Measurements from ENCODE around the gene MORN4.
"Not testable (repeated sequence)": the region's sequence is repeated elsewhere in the genome, so short reads cannot be mapped to it uniquely, and the experiment has no call there.

The MORN4 gene

DNA sequence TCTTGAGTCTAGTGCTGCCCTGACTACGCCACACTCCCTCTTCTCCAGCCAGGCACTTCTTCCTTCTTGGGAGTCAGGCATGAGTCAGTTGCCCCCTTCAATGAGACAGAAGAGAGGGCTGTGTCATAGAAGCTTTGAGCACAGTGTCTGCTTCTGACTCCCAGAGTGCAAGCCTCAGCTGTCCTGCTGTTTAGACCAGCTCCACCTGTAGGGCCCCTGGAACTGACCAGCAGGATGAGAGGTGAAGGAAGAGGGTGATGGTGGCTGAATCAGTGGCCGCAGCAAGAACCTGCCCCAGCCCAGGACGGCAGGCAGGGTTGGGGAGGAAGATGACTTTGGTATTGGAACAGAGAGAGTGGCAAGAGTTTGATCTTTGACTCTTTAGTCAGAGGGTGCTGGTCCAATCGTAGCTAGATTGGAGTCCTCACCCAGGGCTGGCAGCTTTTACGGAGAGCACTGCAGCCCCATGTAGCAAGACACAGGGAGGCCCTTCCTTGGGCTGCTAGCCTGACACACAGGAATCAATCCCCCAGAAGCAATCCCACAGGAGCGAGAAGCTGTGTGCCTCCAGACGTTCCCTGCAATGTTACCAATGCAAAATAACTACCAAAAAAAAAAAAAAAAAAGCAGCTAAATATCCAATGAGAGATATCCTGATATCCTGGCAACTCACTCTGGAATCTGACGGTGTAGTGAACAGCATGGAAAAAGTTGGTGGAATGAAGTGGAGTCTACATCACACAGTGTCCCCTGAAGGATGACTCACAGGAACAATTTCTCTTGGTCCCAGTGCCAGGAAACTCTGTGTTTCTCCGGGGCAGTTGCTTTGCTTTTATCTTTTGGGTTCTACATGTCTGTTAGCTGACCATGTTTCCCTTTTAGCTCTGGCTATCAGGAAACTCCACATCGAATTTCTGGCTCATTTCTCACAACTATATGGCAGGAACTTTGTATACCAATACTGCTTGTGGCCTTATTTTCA lies 36.9 kb downstream of the MORN4 start:
- DNase-seq (ENCODE audit: low read depth): no peak

DNA sequence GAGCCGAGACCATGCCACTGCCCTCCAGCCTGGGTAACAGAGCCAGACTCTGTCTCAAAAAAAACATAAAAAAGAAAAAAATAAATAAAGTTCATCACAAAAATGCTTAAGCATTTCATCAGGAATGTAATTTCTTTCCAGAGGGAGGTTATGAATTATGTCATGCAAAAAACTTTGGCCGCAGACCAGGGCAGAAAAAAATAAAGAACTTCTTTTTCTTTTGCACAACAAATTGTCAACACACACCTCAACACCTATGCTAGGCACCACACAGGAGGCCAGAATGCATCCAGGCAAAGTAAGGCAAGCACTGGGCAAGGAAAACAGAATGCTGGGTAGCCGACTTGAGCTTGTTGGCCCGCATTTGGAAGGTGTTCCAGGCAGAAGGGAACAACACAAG lies 39.9 kb downstream of the MORN4 start:
- DNase-seq (ENCODE audit: low read depth): no peak

DNA sequence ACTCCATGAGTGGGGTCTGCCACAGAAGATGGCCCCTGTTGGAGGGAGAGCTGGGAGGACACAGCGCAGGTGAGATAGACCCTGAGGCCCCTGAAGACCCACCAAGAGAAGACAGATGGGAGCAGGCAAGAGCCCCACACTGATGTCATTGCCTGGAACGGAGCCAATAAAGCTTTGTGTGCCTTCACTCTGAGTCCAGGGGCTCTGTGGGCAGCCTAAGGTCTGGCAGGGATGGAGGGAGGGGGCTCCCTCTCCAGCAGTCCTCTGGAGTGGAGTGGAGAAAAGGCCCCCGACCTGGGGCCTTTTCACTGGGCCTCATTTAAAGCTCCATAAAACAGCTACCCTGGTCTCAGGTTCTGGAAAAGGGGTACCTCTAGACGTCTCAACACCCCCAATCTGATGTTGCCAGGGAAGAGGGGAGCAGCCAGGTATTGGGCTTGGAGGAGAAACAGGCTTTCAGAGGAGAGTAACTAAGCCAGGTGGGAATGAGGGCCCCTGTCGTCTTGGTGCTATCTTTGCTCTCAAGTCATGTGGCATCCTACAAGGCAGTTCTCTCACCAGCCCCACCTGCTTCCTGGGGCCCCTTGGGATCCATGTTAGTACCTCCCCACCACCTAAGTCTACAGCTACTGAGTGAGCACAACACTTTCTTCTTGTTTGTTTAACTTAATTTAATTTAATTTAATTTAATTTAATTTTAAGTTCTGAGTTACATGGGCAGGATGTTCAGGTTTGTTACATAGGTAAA lies 42.4 kb downstream of the MORN4 start:
- DNase-seq (ENCODE audit: low read depth): no peak

DNA sequence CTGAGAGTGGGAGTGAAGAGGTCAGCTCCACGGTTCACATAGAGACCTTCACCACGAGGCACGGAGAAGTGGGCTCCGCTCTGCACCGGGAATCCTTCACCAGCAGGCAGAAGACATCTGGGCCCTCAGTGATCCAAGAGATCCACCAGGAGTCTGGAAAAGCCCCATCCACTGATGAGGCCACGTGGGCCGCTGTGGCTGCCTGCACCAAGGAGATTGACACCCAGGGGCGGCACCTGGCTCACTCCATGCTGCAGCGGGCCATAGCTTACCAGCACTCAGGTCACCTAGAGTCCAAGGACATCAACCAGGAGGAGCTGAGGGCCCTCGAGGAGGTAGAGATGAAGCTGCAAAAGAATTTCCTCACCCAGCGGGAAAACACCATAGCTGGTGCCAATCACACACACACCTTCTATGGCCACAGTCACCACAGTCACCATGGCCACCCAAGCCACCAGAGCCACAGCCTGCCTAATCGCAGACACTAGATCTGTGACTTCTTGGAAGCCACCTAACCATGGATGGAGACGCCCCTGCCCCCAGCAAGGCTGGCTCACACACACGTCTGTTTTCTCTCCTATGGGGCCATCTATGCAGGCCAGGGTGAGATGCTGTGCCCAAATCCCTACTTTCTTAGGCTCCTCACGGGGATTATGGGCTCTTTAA lies 43.1 kb downstream of the MORN4 start:
- no peak for DNase-seq (ENCODE audit: low read depth)

DNA sequence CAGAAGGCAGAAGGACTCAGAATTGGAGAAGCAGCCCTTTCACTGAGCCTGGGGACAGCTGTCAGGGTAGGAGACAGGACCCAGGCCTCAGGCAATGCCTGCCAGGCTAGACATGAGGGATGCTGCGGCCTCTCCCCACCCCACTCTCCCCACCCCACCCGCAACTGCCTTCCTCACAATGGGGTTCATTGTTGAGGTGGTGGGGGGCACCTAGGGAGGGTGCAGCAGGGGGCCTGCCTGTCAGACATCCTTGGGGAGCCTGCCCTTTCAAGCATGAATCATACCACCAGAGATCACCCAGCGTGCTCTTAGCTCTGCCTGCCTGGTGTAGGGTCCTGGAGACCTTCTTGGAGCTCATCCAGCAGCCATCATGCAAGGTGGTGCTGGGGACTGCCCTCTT lies 43.8 kb downstream of the MORN4 start, which contains the start of gene C10orf62:
Gene C10orf62, plus strand, starts transcription at position 243 of the 400 bp plus-strand sequence. CDS start 177 bp downstream, outside the sequence.
- DNase-seq (ENCODE audit: low read depth): no peak

DNA sequence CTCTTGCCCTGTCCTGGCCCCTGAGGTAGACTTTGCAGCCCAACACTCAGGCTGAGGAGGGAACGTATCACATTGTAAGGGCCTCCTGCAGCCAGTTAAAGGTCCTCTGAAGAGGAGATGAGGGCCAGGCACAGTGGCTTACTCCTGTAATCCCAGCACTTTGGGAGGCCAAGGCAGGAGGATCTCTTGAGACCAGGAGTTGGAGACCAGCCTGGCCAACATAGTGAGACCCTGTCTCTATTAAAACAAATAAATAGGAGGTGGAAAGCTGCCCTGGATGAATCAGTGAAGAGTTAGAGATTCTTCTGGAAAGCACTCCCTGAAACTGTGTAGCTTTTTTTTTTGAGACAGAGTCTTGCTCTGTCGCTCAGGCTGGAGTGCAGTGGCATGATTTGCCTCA lies 46.1 kb downstream of the MORN4 start:
- no peak for DNase-seq (ENCODE audit: low read depth)

DNA sequence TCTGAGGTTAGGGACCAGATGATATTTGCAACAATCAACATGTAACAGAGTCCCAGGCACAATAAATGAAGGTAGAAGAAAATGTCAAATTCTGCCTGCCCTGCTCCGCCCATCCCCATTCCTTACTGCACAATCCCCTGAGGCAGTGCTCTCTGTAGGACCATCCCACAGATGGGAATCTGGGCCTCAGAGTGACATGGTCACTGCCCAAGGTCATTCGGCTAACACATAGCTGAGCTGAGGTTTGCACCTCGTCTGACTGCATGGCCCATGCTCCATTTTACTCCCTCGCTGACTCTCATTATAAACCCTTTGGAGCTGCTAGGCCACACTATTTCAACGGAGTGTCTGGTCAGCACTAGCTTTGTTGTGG lies 47.9 kb downstream of the MORN4 start:
- no peak for DNase-seq (ENCODE audit: low read depth)

DNA sequence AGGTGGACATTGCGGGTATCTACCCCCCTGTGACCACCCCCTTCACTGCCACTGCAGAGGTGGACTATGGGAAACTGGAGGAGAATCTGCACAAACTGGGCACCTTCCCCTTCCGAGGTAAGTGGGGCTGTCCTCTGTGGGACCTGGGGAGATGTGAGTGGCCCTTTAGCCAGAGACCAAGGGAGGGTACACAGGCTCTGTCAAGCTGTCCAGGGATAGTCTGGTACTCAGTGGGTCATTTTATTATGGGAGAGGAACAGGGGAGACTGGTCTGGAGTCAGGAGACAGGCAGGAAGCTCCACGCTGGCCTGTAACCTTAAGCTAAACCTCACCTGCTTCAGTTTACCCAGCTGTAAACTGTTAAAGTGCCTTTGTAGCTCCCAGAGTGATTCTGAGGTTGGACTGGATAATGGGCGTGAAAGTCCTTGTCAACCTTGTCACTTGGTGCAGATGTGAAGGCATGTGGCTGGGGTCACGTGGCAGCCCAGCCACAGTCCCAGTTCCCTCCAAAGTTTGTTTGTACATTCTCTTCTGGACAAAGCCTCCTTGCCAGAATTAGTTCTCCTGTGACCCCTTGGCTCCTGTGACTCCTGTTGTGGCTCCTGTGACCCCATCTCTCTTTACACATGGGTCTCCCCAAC lies 48.4 kb downstream of the MORN4 start:
- DNase-seq (ENCODE audit: low read depth): no peak

DNA sequence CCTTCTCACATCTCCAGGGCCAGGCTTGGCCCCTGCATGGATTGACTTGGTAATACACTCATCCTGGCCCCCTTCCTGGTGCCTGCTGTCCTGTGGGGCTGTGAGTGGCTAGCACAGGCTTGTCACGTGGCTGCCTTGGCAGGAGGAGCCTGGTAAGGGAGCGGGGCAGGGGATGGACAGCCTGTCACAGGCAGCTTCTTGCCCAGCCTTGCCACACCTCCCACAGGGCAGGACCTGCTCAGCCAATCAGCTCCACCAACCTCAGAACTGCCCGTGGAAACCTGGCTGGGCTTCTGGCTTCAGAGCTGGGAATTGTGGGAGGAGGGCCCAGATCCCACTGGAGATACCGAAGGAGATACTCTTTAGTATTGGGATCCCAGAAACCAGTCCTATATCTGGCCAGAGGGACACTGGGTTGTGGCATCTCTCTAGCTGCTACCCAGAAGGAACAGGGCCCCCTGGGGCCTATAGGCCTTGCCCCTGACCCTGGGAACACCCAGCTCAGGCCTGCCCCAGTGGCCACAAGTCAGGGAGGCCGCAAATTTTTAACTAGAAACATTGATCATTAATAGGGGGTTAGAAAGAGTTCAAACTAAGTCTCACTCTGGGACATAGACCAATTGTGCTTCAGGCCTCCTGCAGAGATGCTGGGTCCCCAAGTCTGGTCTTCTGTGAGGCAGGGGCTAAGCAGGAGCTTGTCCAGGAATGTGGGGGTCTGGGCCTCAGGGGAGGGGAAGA lies 49.1 kb downstream of the MORN4 start, which contains the start of gene HOGA1:
Gene HOGA1, plus strand, starts transcription at position 330 of the 738 bp plus-strand sequence. Its CDS starts 315 bp downstream, at position 645.
- no peak for DNase-seq (ENCODE audit: low read depth)

DNA sequence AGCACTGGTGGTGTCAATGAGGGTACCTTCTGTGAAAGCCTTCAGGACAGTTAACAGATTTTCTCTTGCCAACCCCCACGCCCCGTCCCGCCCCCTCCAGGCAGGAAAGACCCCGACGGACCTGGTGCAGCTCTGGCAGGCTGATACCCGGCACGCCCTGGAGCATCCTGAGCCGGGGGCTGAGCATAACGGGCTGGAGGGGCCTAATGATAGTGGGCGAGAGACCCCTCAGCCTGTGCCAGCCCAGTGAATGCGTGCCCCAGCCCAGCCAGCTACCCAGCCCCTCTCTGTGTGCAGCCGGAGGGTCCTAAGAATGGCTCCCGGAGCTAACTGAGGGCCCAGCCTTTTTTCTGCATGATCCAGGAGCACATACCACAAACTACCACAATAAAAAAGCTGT lies 49.8 kb downstream of the MORN4 start:
- DNase-seq (ENCODE audit: low read depth): no peak

DNA sequence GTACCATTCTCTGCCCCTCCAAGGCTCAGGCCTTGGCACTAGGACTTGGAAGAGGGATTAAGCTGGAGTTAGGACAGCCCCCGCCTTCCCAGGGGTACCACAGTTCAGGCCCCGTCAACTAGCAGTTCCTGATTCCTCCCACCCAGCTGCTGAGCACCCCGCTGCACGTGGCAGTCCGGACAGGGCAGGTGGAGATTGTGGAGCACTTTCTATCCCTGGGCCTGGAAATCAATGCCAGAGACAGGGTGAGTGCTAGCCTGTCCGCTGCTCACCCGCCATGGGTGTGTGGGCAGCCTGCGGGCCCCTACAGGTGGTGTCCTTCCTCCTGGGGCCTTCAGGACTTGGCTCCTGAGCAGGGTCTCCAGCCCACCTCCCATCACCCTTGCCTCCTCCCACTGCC lies 51.1 kb downstream of the MORN4 start:
- no peak for DNase-seq (ENCODE audit: low read depth)

DNA sequence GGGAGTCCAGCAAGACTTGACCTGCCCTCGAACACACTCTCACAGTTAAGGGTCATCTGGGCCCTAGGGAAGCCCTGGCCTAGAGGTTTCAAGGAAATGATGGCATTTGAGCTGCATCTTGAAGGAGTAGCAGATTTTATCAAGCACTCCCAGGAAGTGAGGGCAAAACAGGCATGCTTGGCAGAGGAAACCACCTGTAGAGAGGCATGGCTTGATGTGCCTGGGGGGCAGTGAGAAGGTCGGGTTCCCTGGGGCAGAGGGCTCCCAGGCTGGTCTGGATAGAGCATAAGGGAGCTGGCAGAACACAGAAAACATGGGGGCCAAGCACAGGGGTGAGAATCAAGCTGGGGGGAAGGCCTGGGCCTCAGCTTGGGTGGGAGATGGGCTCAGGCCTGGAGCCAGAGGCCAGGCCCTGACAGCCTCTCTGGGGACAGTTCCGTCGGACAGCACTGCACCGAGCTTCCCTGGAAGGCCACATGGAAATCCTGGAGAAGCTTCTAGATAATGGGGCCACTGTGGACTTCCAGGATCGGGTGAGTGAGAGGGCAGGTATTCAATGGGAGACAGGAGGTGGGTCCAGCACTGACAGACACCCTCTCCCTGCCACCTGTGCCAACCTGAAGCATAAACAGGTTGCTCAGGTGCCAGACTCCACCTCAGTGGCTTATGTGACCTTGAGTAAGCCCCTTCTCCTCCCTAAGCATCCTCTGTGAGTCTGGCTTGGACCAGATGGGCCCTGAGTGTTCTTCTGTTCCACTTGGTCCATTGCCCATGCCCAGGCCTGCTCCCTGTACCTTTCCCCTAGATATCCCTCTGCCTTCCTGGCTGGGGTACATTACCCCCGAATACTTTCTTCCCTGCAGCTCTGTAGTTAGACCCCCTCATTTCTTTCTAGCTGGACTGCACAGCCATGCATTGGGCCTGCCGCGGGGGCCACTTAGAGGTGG lies 52.6 kb downstream of the MORN4 start:
- DNase-seq (ENCODE audit: low read depth): no peak

DNA sequence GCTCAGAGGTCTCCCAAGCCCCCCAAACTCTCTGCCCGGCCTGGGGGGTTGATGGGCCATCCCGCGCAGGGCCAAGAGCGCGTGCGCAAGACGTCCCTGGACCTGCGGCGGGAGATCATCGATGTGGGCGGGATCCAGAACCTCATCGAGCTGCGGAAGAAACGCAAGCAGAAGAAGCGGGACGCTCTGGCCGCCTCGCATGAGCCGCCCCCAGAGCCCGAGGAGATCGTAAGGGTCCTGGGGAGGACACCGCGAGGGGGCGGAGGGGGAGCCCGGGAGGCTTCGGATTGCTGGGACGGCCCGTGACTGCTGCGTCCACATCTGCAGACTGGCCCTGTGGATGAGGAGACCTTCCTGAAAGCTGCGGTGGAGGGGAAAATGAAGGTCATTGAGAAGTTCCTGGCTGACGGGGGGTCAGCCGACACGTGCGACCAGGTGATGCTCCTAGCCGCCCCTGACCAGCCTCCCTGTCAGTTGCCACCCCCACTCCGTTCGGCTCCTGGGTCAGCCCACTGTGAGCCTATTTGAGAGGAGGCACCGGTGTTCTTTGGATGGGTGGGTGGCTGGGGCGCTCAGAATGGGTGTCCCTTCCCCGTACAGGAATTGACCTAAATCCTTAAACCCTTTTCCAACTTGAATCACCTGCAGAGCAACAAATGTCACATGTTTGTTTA lies 55.0 kb downstream of the MORN4 start:
- no peak for DNase-seq (ENCODE audit: low read depth)

DNA sequence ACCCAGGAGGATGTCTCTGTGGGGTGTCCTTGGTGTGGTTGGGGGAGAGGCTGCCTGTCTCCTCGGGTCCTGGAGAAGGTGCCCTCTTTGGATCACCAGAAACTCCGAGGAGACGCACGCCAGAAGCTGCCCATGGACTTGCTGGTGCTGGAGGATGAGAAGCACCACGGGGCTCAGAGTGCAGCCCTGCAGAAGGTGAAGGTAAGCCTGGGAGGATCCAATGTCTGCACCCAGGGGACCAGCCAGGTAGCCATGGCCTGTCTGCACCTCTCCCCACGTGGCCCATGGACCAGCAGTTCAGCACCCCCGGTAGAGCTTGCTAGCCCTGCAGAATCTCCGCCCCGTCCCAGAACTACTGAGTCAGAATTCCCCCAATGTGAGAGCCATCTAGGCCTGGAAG lies 55.6 kb downstream of the MORN4 start:
- no peak for DNase-seq (ENCODE audit: low read depth)

DNA sequence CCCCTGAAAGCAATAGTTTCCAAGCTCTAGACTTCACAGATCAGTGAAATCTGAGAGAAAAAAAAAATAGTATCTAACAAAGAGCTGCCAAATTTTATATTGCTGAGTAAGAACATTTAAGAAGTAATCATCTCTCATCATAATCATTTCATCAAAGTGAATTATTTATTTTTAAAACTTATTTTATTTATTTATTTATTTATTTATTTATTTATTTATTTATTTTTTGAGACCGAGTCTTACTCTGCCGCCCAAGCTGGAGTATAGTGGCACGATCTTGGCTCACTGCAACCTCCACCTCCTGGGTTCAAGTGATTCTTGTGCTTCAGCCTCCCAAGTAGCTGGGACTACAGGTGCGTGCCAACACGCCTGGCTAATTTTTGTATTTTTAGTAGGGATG lies 56.8 kb downstream of the MORN4 start:
- not testable (repeated sequence) for DNase-seq (ENCODE audit: low read depth)

DNA sequence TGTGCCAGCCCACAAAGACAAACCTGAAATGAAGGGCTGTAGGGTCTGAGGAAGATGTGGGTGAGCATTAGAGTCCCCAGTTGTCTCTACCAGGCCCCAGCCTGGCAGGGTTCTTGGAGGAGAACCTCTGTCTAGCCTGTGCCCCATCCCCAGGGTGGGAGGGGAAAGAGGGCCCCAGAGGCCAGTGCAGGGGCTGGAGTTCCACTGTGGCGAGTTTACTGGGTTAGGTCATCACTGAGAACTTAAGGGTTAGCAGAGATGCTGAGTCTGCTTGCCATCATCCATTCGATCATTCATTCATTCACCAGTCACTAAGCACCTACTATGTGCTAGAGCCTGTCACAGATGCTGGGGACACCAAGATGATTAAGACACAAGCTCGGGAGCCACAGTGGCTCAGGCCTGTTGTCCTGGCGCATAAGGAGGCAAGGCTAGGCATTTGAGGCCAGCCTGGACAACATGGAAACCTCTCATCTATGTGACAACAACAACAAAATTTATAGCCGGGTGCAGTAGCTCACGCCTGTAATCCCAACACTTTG lies 58.1 kb downstream of the MORN4 start:
- no peak for DNase-seq (ENCODE audit: low read depth)

DNA sequence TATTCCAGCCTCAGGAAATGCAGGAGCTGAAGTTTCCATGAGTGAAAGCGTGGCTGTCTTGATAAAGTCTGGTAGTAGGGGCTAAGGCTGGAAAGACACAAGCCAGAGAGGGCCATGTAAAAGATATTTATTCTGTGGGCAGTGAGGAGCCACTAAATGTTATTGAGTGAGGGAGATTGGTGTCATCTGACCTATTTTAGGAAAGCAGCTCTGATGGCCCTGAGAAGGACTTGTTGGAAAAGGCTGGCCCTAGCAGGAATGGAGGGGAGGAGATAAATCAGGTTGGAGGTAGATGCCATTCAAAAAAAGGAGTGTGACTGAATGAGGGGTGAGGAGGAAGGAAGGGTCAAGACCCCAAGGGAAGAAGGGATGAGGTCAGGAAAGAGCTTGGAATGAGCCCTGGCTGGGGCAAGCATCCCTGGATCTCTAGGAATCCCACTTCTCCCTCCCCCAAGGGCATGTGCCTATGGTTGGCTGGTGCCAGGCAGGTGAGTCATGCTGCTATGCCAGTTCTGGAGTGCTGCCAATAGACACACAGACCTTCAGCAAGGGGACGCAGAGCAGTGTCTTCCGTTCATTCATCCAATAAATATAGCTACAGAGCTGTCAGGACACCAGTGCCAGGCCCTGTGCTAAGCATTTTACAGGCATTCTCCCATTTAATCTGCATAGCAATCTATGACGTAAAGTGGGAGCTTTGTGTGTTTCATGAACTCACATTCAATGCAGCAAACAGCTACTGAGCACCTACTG lies 58.8 kb downstream of the MORN4 start:
- no peak for DNase-seq (ENCODE audit: low read depth)

DNA sequence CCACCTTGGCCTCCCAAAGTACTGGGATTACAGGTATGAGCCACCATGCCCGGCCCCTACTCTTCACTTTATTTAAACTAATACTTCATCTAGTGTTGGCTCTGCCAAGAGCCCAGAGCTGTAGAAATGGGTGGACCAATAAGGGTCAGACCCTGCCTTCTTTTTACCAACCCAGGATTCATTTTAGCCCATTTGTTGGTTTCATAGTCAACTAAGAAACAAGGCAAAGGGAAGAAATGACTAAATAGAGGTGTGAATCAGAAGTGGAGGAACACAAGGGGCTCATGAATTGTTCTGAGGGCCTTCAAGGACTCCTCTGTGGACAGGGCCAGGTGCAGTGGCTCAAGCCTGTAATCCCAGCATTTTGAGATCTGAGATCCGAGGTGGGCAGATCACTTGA lies 59.6 kb downstream of the MORN4 start:
- no peak for DNase-seq (ENCODE audit: low read depth)
